Cardiac muscle cell (in vitro differentiated cells and primary cell): ENCODE data around the gene FNIP1. TPM values are rescaled to one million over a fixed set of nuclear protein-coding genes. Genes with fewer than 3 reads are reported as not detected.

ENCODE experiments used
- DNase-seq, 2 donors: peaks; one replicate each; pipeline versions ENCODE4 v3.0.0 to v3.0.0-alpha.2; 2010 to 2017; ENCODE audit warnings: low read depth in 1 of 2, low spot score in 1 of 2
- H3K27ac ChIP-seq: fragments of 200-600 bp; sonication (generic); 2 replicates; pipeline ENCODE4 v1.5.1; 2016
- H3K27me3 ChIP-seq: fragments of 200-600 bp; sonication (generic); 2 replicates; pipeline ENCODE4 v1.6.0; 2016; ENCODE audit warnings: control low read depth
- H3K36me3 ChIP-seq: fragments of 200-600 bp; sonication (generic); 2 replicates; pipeline ENCODE4 v1.5.1; 2016; ENCODE audit warnings: control low read depth
- H3K4me1 ChIP-seq: fragments of 200-600 bp; sonication (generic); 2 replicates; pipeline ENCODE4 v1.8.1; 2017; ENCODE audit warnings: low read depth, mild to moderate bottlenecking, mixed run types
- H3K4me3 ChIP-seq: fragments of 200-600 bp; sonication (generic); 2 replicates; pipeline ENCODE4 v1.5.1; 2016; ENCODE audit warnings: mild to moderate bottlenecking
- H3K9me3 ChIP-seq: fragments of 200-600 bp; sonication (generic); 2 replicates; pipeline ENCODE4 v1.5.1; 2017; ENCODE audit warnings: low read depth, mild to moderate bottlenecking, control low read depth
- polyA plus RNA-seq: library from polyadenylated mRNA; unstranded; fragments of >200 nt; fragmentation: Nextera tagmentation; extraction: Ambion mirVana; gene quantifications from 2 replicates; pipeline ENCODE4 v1.2.1, GENCODE V29; 2016
- total RNA-seq: library from RNA; depleted of rRNA; stranded (reverse); fragments of >200 nt; gene quantifications from 2 replicates; pipeline ENCODE4 v1.2.3, GENCODE V29; 2016
- TF ChIP-seq, protein P1 (sequence below): IDR thresholded peaks from 2 replicates; pipeline ENCODE4 v1.5.1; 2012; ENCODE audit warnings: low read depth, mild to moderate bottlenecking, low read length

FNIP1 gene
- total and polyA plus RNA-seq, 2 experiments from 2014 or later, result 10.1 to 24.4 TPM

DNA sequence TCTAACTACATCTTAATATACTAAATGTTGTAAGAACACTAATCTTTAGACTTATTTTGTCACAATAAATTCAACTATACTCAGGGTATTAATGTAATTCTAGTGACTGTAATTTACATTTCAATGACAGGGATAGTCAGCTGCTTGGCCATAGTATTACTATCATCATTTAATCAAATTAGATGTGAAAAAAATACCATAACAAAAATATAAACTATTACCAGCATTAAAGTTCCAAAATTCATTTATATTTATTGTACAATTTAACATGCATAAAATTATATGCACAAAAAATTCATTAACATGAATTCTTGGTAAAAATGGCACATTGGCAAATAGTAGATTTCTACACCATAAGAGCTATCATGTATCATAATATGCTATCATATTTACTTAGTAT lies 28.9 kb downstream of the FNIP1 start:
- H3K4me3 ChIP-seq, result no peak overlapping the region
- no peak overlapping the region for H3K27ac ChIP-seq
- no peaks in the 10 kb centered on the region for H3K27me3 ChIP-seq
- DNase-seq, result no peak
- TF ChIP-seq, protein P1, sequence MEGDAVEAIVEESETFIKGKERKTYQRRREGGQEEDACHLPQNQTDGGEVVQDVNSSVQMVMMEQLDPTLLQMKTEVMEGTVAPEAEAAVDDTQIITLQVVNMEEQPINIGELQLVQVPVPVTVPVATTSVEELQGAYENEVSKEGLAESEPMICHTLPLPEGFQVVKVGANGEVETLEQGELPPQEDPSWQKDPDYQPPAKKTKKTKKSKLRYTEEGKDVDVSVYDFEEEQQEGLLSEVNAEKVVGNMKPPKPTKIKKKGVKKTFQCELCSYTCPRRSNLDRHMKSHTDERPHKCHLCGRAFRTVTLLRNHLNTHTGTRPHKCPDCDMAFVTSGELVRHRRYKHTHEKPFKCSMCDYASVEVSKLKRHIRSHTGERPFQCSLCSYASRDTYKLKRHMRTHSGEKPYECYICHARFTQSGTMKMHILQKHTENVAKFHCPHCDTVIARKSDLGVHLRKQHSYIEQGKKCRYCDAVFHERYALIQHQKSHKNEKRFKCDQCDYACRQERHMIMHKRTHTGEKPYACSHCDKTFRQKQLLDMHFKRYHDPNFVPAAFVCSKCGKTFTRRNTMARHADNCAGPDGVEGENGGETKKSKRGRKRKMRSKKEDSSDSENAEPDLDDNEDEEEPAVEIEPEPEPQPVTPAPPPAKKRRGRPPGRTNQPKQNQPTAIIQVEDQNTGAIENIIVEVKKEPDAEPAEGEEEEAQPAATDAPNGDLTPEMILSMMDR, result no peak
- H3K36me3 ChIP-seq, result no peaks in the 10 kb centered on the region
- H3K4me1 ChIP-seq, result peaks cover 12% of the 10 kb centered on the region
- H3K9me3 ChIP-seq, result no peaks in the 10 kb centered on the region

DNA sequence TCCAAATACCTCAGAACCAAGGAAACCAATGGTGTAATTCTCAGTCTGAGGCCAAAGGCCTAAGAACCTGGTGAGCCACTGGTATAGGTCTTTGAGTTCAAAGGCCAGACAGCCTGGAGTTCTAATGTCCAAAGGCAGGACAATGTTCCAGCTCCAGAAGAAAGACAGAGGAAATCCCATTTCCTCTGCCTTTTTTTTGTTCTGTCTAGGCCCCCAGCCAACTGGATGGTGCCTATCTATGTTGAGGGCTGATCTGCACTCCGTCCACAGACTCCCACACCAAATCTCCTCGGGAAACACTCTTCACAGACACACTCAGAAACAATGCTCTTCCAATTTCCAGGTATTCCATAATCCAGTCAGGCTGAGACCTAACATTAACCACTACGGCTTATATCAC lies 30.1 kb downstream of the FNIP1 start:
- DNase-seq, result peak in 1 of 2 donors; percentile 56
- Histone ChIP-seq H3K36me3 (no peaks in the 10 kb centered on the region), H3K4me3 (no peak overlapping the region), H3K27me3 (no peaks in the 10 kb centered on the region), H3K9me3 (no peaks in the 10 kb centered on the region), H3K4me1 (peaks cover 12% of the 10 kb centered on the region), H3K27ac (no peak overlapping the region)
- TF ChIP-seq, protein P1, result no peak

DNA sequence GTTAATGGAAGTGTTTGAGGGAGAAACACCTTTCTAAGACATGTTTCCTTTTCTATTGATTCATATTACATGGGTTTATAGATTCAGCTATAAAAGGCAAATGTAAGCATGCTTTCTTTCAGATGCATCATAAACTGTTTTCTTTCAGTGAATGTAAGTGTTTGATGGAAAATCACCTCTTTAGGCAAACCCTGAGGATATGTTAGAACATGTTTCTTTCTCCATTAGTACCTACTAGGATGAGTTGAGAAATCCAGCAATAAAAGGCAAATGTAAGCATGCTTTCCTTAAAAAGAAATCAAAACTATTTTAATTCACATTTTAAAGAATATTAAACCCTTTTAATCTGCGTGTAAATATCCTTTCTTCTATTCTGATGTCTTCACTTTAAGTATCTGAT lies 31.6 kb downstream of the FNIP1 start:
- TF ChIP-seq, protein P1, result no peak

DNA sequence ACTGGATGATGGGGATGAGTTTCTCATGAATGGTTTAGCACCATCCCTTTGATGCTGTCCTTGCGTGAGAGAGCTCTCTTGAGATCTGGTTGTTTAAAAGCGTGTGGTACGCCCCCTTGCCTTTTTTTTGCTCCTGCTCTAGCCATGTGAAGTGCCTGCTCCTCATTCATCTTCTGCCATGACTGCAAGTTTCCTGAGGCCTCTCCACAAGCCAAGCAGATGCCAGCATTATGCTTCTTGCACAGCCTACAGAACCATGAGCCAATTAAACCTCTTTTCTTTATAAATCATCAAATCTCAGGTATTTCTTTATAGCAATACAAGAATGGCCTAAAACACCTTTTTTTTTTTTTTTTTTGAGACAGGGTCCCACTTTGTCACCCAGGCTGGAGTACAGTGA lies 32.8 kb downstream of the FNIP1 start:
- TF ChIP-seq, protein P1, result no peak
- no peak for DNase-seq
- no peak overlapping the region for H3K27ac ChIP-seq

More for the DNA sequence above, 31.6 kb downstream of the FNIP1 start:
- Histone ChIP-seq H3K4me3 (no peak overlapping the region), H3K36me3 (no peaks in the 10 kb centered on the region), H3K4me1 (peaks cover 10% of the 10 kb centered on the region), H3K9me3 (no peaks in the 10 kb centered on the region), H3K27me3 (no peaks in the 10 kb centered on the region), H3K27ac (no peak overlapping the region)
- DNase-seq, result no peak

DNA sequence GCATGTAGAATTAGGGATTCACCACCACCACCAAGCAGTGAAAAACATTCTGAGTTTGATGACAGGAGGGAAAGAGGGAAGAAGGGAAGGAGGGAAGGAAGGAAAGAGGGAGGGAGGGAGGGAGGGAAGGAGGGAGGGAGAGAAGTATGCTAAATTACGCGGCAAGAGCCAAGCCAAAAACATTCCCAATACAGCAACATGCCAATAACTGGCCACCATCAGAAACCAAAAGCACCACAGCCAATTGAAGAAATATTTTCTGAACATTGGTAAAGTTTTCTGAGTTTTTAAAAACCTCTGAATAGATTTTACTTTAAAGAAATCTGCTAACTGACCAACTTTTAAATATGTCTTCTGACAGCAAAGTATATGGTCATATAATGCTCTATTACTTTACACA lies 36.0 kb downstream of the FNIP1 start:
- Histone ChIP-seq H3K9me3 (no peaks in the 10 kb centered on the region), H3K27me3 (no peaks in the 10 kb centered on the region), H3K36me3 (no peaks in the 10 kb centered on the region), H3K27ac (no peak overlapping the region), H3K4me3 (no peak overlapping the region), H3K4me1 (peaks cover 26% of the 10 kb centered on the region)
- no peak for DNase-seq
- TF ChIP-seq, protein P1, result no peak

More for the DNA sequence above, 32.8 kb downstream of the FNIP1 start:
- Histone ChIP-seq H3K9me3 (no peaks in the 10 kb centered on the region), H3K4me3 (no peak overlapping the region), H3K36me3 (no peaks in the 10 kb centered on the region), H3K4me1 (peaks cover 6% of the 10 kb centered on the region), H3K27me3 (no peaks in the 10 kb centered on the region)

DNA sequence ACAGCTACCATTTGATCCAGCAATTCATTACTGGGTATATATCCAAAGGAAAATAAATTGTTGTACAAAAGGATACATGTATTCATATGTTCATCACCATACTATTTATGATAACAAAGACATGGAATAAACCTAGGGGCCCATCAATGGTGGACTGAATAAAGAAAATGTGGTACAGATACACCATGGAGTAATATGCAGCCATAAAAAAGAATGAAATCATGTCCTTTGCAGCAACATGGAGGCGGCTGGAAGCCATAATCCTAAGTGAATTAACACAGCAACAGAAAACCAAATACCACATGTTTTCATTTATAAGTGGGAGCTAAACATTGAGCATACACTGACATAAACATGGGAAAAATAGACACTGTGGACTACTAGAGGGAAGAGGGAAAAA lies 37.1 kb downstream of the FNIP1 start:
- peak overlapping the region; percentile 79 for H3K27ac ChIP-seq
- no peak overlapping the region for H3K4me3 ChIP-seq
- no peak for DNase-seq
- peaks cover 29% of the 10 kb centered on the region for H3K4me1 ChIP-seq
- TF ChIP-seq, protein P1, result no peak
- no peaks in the 10 kb centered on the region for H3K27me3 ChIP-seq
- no peaks in the 10 kb centered on the region for H3K36me3 ChIP-seq
- no peaks in the 10 kb centered on the region for H3K9me3 ChIP-seq
